Thyroid gland (tissue), 4 donors: ENCODE data around the gene NAGS.
"Not testable (repeated sequence)": the region's sequence is repeated elsewhere in the genome, so short reads cannot be mapped to it uniquely, and the experiment has no call there.

ENCODE experiments used
- CTCF ChIP-seq, 6 experiments: fragments of 200-600 bp in 3 of 6; fragments of 450-650 bp in 3 of 6; sonication (generic) in 3 of 6; IDR thresholded peaks; one replicate each; pipeline ENCODE4 v1.5.1; 2016 to 2019; ENCODE audit warnings: antibody characterized with exemption in 6 of 6, mild to moderate bottlenecking in 2 of 6, inconsistent platforms in 1 of 6, moderate library complexity in 1 of 6
- POLR2A ChIP-seq, 2 donors: fragments of 450-650 bp; IDR thresholded peaks; one replicate each; pipeline ENCODE4 v1.6.1; 2017; ENCODE audit warnings: antibody characterized with exemption in 2 of 2, mild to moderate bottlenecking in 2 of 2, moderate library complexity in 1 of 2

GRCh38 chr17:44046893-44047292, 42.5 kb downstream of the NAGS start:
- TF ChIP-seq CTCF, POLR2A (IDR thresholded peaks at IDR 0.05): not testable (repeated sequence)
